Neutrophil (primary cell): ENCODE results near the gene CD8A.

Experiments used
- H3K27ac ChIP-seq: fragments of 200-600 bp; sonication (generic); 2 replicates; pipeline ENCODE4 v1.5.1; 2016; ENCODE audit warnings: mild to moderate bottlenecking, moderate library complexity
- H3K27me3 ChIP-seq: fragments of 200-600 bp; sonication (generic); 2 replicates; pipeline ENCODE4 v1.6.0; 2016; ENCODE audit warnings: mild to moderate bottlenecking
- H3K36me3 ChIP-seq: fragments of 200-600 bp; sonication (generic); 2 replicates; pipeline ENCODE4 v1.5.1; 2017
- H3K4me1 ChIP-seq, 2 experiments: fragments of 200-600 bp in 1 of 2; sonication (generic) in 1 of 2; 1 replicate in 1 of 2; 2 replicates in 1 of 2; pipeline versions ENCODE4 v1.5.1 to v1.6.1; 2013 to 2016; ENCODE audit warnings: low read depth in 1 of 2, low read length in 1 of 2, mild to moderate bottlenecking in 1 of 2, moderate library complexity in 1 of 2; ENCODE audit not compliant: control insufficient read depth in 1 of 2, insufficient read depth in 1 of 2
- H3K4me3 ChIP-seq, 2 experiments: fragments of 200-600 bp in 1 of 2; sonication (generic) in 1 of 2; 1 replicate in 1 of 2; 2 replicates in 1 of 2; pipeline ENCODE4 v1.5.1; 2013 to 2016; ENCODE audit warnings: low read depth in 1 of 2, low read length in 1 of 2, mild to moderate bottlenecking in 1 of 2, moderate library complexity in 1 of 2
- H3K9me3 ChIP-seq: fragments of 200-600 bp; sonication (generic); 2 replicates; pipeline ENCODE4 v1.5.1; 2016
- CTCF ChIP-seq: fragments of 200-600 bp; sonication (generic); IDR thresholded peaks from 2 replicates; pipeline ENCODE4 v1.5.1; 2016; ENCODE audit warnings: antibody characterized with exemption

The CD8A gene

GRCh38 chr2:86760371-86760770 is 30.3 kb downstream of the CD8A start:
- no peak for TF ChIP-seq CTCF
- Histone ChIP-seq H3K36me3 (peaks cover 34% of the 10 kb centered on the region), H3K4me1 (no peaks in the 10 kb centered on the region), H3K4me3 (no peak overlapping the region), H3K27ac (no peak overlapping the region), H3K27me3 (no peaks in the 10 kb centered on the region), H3K9me3 (no peaks in the 10 kb centered on the region)

- no peak overlapping the region for H3K4me3 ChIP-seq
- H3K36me3 ChIP-seq, result peaks cover 50% of the 10 kb centered on the region
- TF ChIP-seq CTCF, result no peak
These were observed 32.3 kb downstream of the CD8A start for GRCh38 chr2:86758405-86758804.

GRCh38 chr2:86753606-86754005 is 37.1 kb downstream of the CD8A start:
- H3K36me3 ChIP-seq, result peaks cover 60% of the 10 kb centered on the region
- H3K4me1 ChIP-seq, result no peaks in the 10 kb centered on the region
- H3K27me3 ChIP-seq, result no peaks in the 10 kb centered on the region
- no peak overlapping the region for H3K27ac ChIP-seq
- H3K9me3 ChIP-seq, result no peaks in the 10 kb centered on the region
- no peak overlapping the region for H3K4me3 ChIP-seq
- no peak for TF ChIP-seq CTCF

More at GRCh38 chr2:86758405-86758804, 32.3 kb downstream of the CD8A start:
- no peaks in the 10 kb centered on the region for H3K4me1 ChIP-seq
- H3K27me3 ChIP-seq, result no peaks in the 10 kb centered on the region
- no peaks in the 10 kb centered on the region for H3K9me3 ChIP-seq
- H3K27ac ChIP-seq, result no peak overlapping the region

- Histone ChIP-seq H3K27me3 (no peaks in the 10 kb centered on the region), H3K4me1 (peaks cover 3 to 6% of the 10 kb centered on the region in 2 experiments), H3K36me3 (peaks cover 58% of the 10 kb centered on the region), H3K27ac (no peak overlapping the region), H3K9me3 (no peaks in the 10 kb centered on the region), H3K4me3 (no peak overlapping the region)
- TF ChIP-seq CTCF, result no peak
These were observed 37.8 kb downstream of the CD8A start for GRCh38 chr2:86752934-86753333.

GRCh38 chr2:86751778-86752177 is 38.9 kb downstream of the CD8A start:
- Histone ChIP-seq H3K27ac (no peak overlapping the region), H3K36me3 (peaks cover 57% of the 10 kb centered on the region), H3K4me1 (peaks cover 6 to 8% of the 10 kb centered on the region in 2 experiments), H3K9me3 (no peaks in the 10 kb centered on the region), H3K27me3 (no peaks in the 10 kb centered on the region), H3K4me3 (no peak overlapping the region)
- TF ChIP-seq CTCF, result no peak
